T-cell (primary cell): Measurements from ENCODE around the gene EHBP1L1. TPM values are rescaled to one million over a fixed set of nuclear protein-coding genes. Genes with fewer than 3 reads are reported as not detected.

Source experiments
- ATAC-seq, 4 experiments: fragments of 200-7000 bp in 3 of 4; fragments of 150-1000 bp in 1 of 4; cut with Tn5 transposase; replicated peaks in 1 of 4; 1 replicate in 3 of 4; 2 replicates in 1 of 4; pipeline ENCODE4 v1.10.0; 2021; ENCODE audit warnings: moderate library complexity in 3 of 4, mild to moderate bottlenecking in 2 of 4, moderate number of reproducible peaks in 1 of 4
- CTCF ChIA-PET, 2 donors: fragments of 300-600 bp; sonication (Branson Sonifier 250); formaldehyde crosslinking; loops; one replicate each; lab custom pipeline; 2022; ENCODE audit warnings: antibody characterized with exemption in 2 of 2; lab: Charles Lee
- POLR2A ChIA-PET, 2 donors: fragments of 300-600 bp; sonication (Branson Sonifier 250); formaldehyde crosslinking; loops; one replicate each; lab custom pipeline; 2022; ENCODE audit warnings: antibody characterized with exemption in 2 of 2; lab: Charles Lee
- DNase-seq, 35 experiments: peaks; one replicate each; pipeline versions ENCODE4 v3.0.0 to v3.0.0-alpha.2; 2013 to 2023
- H3K27ac ChIP-seq: one replicate; pipeline ENCODE4 v1.5.1; 2013; ENCODE audit warnings: low read length
- H3K27me3 ChIP-seq, 2 experiments: replicated peaks in 1 of 2; 1 replicate in 1 of 2; 2 replicates in 1 of 2; pipeline versions ENCODE4 v1.6.1 to v1.7.0; 2013; ENCODE audit warnings: low read length in 1 of 2, mixed read lengths in 1 of 2; ENCODE audit not compliant: control insufficient read depth in 2 of 2, insufficient read depth in 2 of 2; ENCODE audit errors: extremely low read depth in 1 of 2
- H3K36me3 ChIP-seq, 2 donors: 1 replicate in 1 of 2; 2 replicates in 1 of 2; pipeline versions ENCODE4 v1.6.1 to v1.7.0; 2013; ENCODE audit warnings: low read length in 1 of 2; ENCODE audit not compliant: control insufficient read depth in 2 of 2, insufficient read depth in 1 of 2; ENCODE audit errors: extremely low read depth in 1 of 2
- H3K4me1 ChIP-seq, 2 experiments: 1 replicate in 1 of 2; 2 replicates in 1 of 2; pipeline versions ENCODE4 v1.6.1 to v1.7.0; 2013; ENCODE audit warnings: low read length in 2 of 2, mixed read lengths in 1 of 2; ENCODE audit not compliant: insufficient read depth in 2 of 2, control insufficient read depth in 1 of 2; ENCODE audit errors: extremely low read depth in 1 of 2
- H3K4me3 ChIP-seq, 2 donors: 1 replicate in 1 of 2; 2 replicates in 1 of 2; pipeline versions ENCODE4 v1.5.1 to v1.7.0; 2013; ENCODE audit warnings: mild to moderate bottlenecking in 2 of 2, low read length in 1 of 2, moderate library complexity in 1 of 2; ENCODE audit not compliant: control insufficient read depth in 1 of 2; ENCODE audit errors: extremely low read depth in 1 of 2
- H3K9me3 ChIP-seq: 2 replicates; pipeline ENCODE4 v1.7.0; 2013
- H3K27ac Mint-ChIP-seq, 2 donors: one replicate each; pipeline ENCODE4 v1.8.0; 2020 to 2021; ENCODE audit warnings: mild to moderate bottlenecking in 2 of 2, mixed read lengths in 2 of 2
- H3K27me3 Mint-ChIP-seq, 2 donors: one replicate each; pipeline ENCODE4 v1.8.0; 2021 to 2022; ENCODE audit warnings: mixed read lengths in 2 of 2
- H3K36me3 Mint-ChIP-seq: one replicate; pipeline ENCODE4 v1.8.0; 2021; ENCODE audit warnings: mixed read lengths
- H3K4me1 Mint-ChIP-seq, 3 donors: one replicate each; pipeline ENCODE4 v1.8.0; 2020 to 2022; ENCODE audit warnings: mixed read lengths in 3 of 3, mild to moderate bottlenecking in 1 of 3
- H3K4me3 Mint-ChIP-seq, 3 donors: one replicate each; pipeline ENCODE4 v1.8.0; 2020 to 2022; ENCODE audit warnings: mild to moderate bottlenecking in 3 of 3, mixed read lengths in 3 of 3, moderate library complexity in 3 of 3
- H3K9me3 Mint-ChIP-seq, 3 donors: one replicate each; pipeline ENCODE4 v1.8.0; 2020 to 2022; ENCODE audit warnings: mixed read lengths in 3 of 3
- WGBS: methylation state at CpG from one replicate; pipeline ENCODE4 v1.1.5; 2013; ENCODE audit warnings: missing lambda C conversion rate; ENCODE audit not compliant: insufficient coverage; 5-methylcytosine and 5-hydroxymethylcytosine counted together
- total RNA-seq, 35 experiments: library from RNA in 6 of 35; stranded (reverse) in 6 of 35; fragments of 120-200 nt in 1 of 35; gene quantifications; one replicate each; pipeline versions ENCODE4 v1.2.1 to v1.2.4 and lab custom pipeline; 2013 to 2026

The EHBP1L1 gene
- total RNA-seq, 5 donors from 2014 or later (not counting 1 experiment from before 2014, with no cell fraction given) = 115 to 170 (median 150) TPM

- Histone ChIP-seq H3K9me3 (no peaks in the 10 kb centered on the region), H3K36me3 (peaks cover 3 to 11% of the 10 kb centered on the region in 2 donors), H3K4me3 (no peak overlapping the region), H3K27me3 (no peaks in the 10 kb centered on the region), H3K27ac (peak overlapping the region; percentile 53), H3K4me1 (peaks cover 30 to 83% of the 10 kb centered on the region in 2 experiments)
- Mint-ChIP-seq H3K36me3 (peaks cover 9% of the 10 kb centered on the region), H3K27ac (peak overlapping the region; percentile 93 to 95), H3K4me1 (peaks cover 66 to 72% (median 67%) of the 10 kb centered on the region in 3 donors), H3K27me3 (no peaks in the 10 kb centered on the region), H3K4me3 (peak overlapping the region; percentile 17 to 91 (median 39)), H3K9me3 (no peaks in the 10 kb centered on the region)
- WGBS = 64% methylated on average over 4 of the region's 4 CpGs
- DNase-seq (no peak), ATAC-seq (no peak)
- ChIA-PET POLR2A (interaction anchor here in 1 of 2 donors (0.7 kb wide), 1 partner anchor 677 kb away, joined by 3 read pairs; the partner anchor contains the start of gene EHD1), CTCF (interaction anchor here in 1 of 2 donors (0.6 to 1.0 kb wide), 2 partner anchors 13 to 467 kb away, joined by 3 read pairs; no protein-coding TSS in a partner anchor)
Measured at GRCh38 chr11:65554842-65555430, 20.9 kb upstream of the EHBP1L1 start.

DNA sequence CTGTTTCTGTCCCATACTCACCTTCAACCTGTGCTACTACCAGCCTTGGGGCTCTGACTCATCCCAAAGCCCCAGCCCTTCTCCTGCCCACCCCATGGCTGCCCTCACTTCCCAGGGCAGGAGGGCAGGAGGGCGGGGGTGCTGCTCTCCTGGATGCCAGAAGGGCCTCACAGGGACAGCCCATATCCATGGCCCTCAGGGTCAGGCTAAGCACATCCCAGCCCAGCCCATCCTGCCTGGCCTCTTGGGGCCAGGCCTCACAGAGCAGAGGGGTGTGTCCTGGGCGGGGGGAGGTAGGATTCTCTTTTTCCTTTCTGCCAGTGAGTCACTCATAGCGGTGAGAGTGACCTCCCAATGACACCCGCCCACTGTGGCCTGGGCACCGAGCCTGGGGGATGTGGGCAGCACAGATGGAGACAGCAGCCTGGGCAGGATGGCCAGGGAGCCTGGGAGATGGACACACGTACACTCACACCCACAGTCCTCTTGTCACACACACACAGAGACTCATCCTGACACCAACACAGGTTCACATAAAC, 20.1 kb upstream of the EHBP1L1 start:
- POLR2A ChIA-PET = interaction anchor here in 1 of 2 donors (0.7 kb wide), 1 partner anchor 677 kb away, joined by 3 read pairs; the partner anchor contains the start of gene EHD1
- Mint-ChIP-seq H3K4me3 (peak overlapping the region; percentile 82 to 91 (median 86)), H3K36me3 (peaks cover 9% of the 10 kb centered on the region), H3K27me3 (no peaks in the 10 kb centered on the region), H3K27ac (peak overlapping the region; percentile 93 to 95), H3K9me3 (no peaks in the 10 kb centered on the region), H3K4me1 (peaks cover 74 to 78% (median 74%) of the 10 kb centered on the region in 3 donors)
- no peak for DNase-seq
- peaks cover 3 to 10% of the 10 kb centered on the region in 2 donors for H3K36me3 ChIP-seq
- H3K27me3 ChIP-seq = no peaks in the 10 kb centered on the region
- no peak overlapping the region for H3K4me3 ChIP-seq
- H3K9me3 ChIP-seq = no peaks in the 10 kb centered on the region
- H3K4me1 ChIP-seq = peaks cover 30 to 91% of the 10 kb centered on the region in 2 experiments
- CTCF ChIA-PET = interaction anchor here in 1 of 2 donors (0.6 to 1.0 kb wide), 2 partner anchors 14 to 466 kb away, joined by 3 read pairs; no protein-coding TSS in a partner anchor
- 82% methylated on average over 3 of the region's 6 CpGs for WGBS
- peak overlapping the region; percentile 53 for H3K27ac ChIP-seq
- no peak for ATAC-seq

GRCh38 chr11:65556470-65557279, 19.2 kb upstream of the EHBP1L1 start:
- H3K4me1 Mint-ChIP-seq = peaks cover 70% of the 10 kb centered on the region in 3 donors
- Histone ChIP-seq H3K27me3 (no peaks in the 10 kb centered on the region), H3K4me1 (peaks cover 30 to 87% of the 10 kb centered on the region in 2 experiments), H3K9me3 (no peaks in the 10 kb centered on the region), H3K36me3 (peaks cover 0 to 1% of the 10 kb centered on the region in 2 donors), H3K4me3 (peak overlapping the region; percentile 58 to 68), H3K27ac (peak overlapping the region; percentile 77)
- no peaks in the 10 kb centered on the region for H3K9me3 Mint-ChIP-seq
- ATAC-seq = no peak
- CTCF ChIA-PET = interaction anchor here (1.1 to 1.2 kb wide), 2 partner anchors 9 to 15 kb away, joined by 4 to 5 read pairs; no protein-coding TSS in a partner anchor
- peak overlapping the region; percentile 93 to 95 for H3K27ac Mint-ChIP-seq
- WGBS = 59% methylated on average over 5 of the region's 12 CpGs
- no peaks in the 10 kb centered on the region for H3K27me3 Mint-ChIP-seq
- H3K36me3 Mint-ChIP-seq = peaks cover 4% of the 10 kb centered on the region
- POLR2A ChIA-PET = interaction anchor here in 1 of 2 donors (0.6 kb wide), 1 partner anchor 8 kb away, joined by 3 read pairs; no protein-coding TSS in a partner anchor
- H3K4me3 Mint-ChIP-seq = peak overlapping the region; percentile 82 to 91 (median 86)
- DNase-seq = peak in 1 of 35 experiments; percentile 30

DNA sequence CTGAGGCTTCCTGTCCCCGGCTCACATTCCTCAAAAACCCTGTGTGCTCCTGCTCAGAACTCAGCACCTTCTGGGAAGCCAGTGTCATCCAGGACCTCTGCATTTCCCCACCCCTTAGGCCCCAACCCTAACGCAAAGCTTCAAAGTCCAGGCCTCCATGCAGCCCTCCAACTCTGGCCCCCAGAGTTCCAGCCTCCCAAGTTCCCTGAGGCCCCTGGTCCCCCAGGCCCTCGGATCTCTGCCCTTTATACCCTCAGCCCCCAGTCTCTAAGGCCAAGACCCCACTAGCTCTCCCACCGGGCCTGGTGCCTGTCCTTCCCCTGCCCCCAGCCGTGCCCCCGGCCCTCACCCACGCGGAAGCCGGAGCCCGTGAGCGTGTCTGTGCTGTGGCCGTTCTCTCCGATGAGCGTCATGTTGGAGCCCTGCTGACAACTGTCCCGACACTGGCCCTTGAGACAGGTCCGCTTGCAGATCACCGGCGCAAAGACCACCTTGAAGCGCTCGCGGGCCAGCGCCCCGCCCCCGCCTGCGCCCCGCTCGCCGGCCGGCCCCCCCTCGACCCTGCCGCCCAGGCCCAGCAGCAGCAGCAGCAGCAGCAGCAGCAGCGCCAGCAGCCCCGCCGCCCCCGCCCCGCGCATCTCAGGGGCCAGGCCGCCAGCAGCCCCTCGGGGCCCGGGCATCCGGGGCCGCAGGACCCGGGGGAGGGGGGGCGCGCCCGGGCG, 18.4 kb upstream of the EHBP1L1 start:
- no peaks in the 10 kb centered on the region for H3K9me3 ChIP-seq
- peak overlapping the region; percentile 77 for H3K27ac ChIP-seq
- ATAC-seq (peak in 3 of 4 experiments; percentile 6 to 15 (median 10)), DNase-seq (peak in 1 of 35 experiments; percentile 42)
- peak overlapping the region; percentile 82 to 91 (median 86) for H3K4me3 Mint-ChIP-seq
- no peaks in the 10 kb centered on the region for H3K36me3 ChIP-seq
- no peaks in the 10 kb centered on the region for H3K27me3 ChIP-seq
- H3K4me1 ChIP-seq = peaks cover 27 to 80% of the 10 kb centered on the region in 2 experiments
- H3K9me3 Mint-ChIP-seq = no peaks in the 10 kb centered on the region
- 7% methylated on average over 44 of the region's 47 CpGs for WGBS
- H3K36me3 Mint-ChIP-seq = no peaks in the 10 kb centered on the region
- no peaks in the 10 kb centered on the region for H3K27me3 Mint-ChIP-seq
- POLR2A ChIA-PET = no interaction called here
- CTCF ChIA-PET = interaction anchor here (1.1 to 1.2 kb wide), 2 partner anchors 9 to 16 kb away, joined by 4 to 5 read pairs; no protein-coding TSS in a partner anchor
- H3K4me1 Mint-ChIP-seq = peaks cover 66 to 69% (median 66%) of the 10 kb centered on the region in 3 donors
- peak overlapping the region; percentile 93 to 95 for H3K27ac Mint-ChIP-seq
- H3K4me3 ChIP-seq = peak overlapping the region; percentile 58 to 68

- no peaks in the 10 kb centered on the region for H3K9me3 ChIP-seq
- DNase-seq (peak in 3 of 35 experiments; percentile 46 to 65 (median 48)), ATAC-seq (peak; percentile 36 to 43 (median 40))
- under 1% methylated on average over 60 of the region's 79 CpGs for WGBS
- Mint-ChIP-seq H3K4me1 (peaks cover 61 to 64% (median 61%) of the 10 kb centered on the region in 3 donors), H3K36me3 (no peaks in the 10 kb centered on the region), H3K4me3 (peak within 1 kb of the TSS; percentile 82 to 91 (median 86)), H3K27me3 (no peaks in the 10 kb centered on the region), H3K27ac (peak within 1 kb of the TSS; percentile 93 to 95), H3K9me3 (no peaks in the 10 kb centered on the region)
- ChIA-PET CTCF (no interaction called here), POLR2A (no interaction called here)
- H3K36me3 ChIP-seq = no peaks in the 10 kb centered on the region
- peaks cover 21 to 72% of the 10 kb centered on the region in 2 experiments for H3K4me1 ChIP-seq
- no peaks in the 10 kb centered on the region for H3K27me3 ChIP-seq
- H3K27ac ChIP-seq = peak within 1 kb of the TSS; percentile 89
- H3K4me3 ChIP-seq = peak within 1 kb of the TSS; percentile 58 to 68
Measured at GRCh38 chr11:65558002-65558929, 17.6 kb upstream of the EHBP1L1 start, which contains the start of gene LTBP3. LTBP3 (minus strand) TSS chr11:65558359; CDS start chr11:65557959, 400 bp downstream.
